ENCODE data around the gene FAM98A.

GRCh38 chr2:33606622-33607021, 7.5 kb upstream of the FAM98A start:
- TF ChIP-seq TAF1 (IDR thresholded peaks at IDR 0.05; ENCODE audit: borderline replicate concordance, low read depth, low read length): no peak
- no peak for TF ChIP-seq POLR2A (IDR thresholded peaks at IDR 0.05; ENCODE audit: low read depth, low read length)
